B cell (primary cell): ENCODE data around the gene SH2D3C. TPM values are rescaled to one million over a fixed set of nuclear protein-coding genes. Genes with fewer than 3 reads are reported as not detected.

Experiments
- ATAC-seq: fragments of 200-7000 bp; cut with Tn5 transposase; one replicate; pipeline ENCODE4 v1.10.0; 2021; ENCODE audit warnings: low read depth, mild to moderate bottlenecking, moderate number of reproducible peaks, moderate library complexity
- CTCF ChIA-PET: fragments of 350-600 bp; sonication (Branson Sonifier 250); formaldehyde crosslinking; loops from one replicate; lab custom pipeline; 2021; ENCODE audit warnings: antibody characterized with exemption, inconsistent platforms; lab: Charles Lee
- POLR2A ChIA-PET: fragments of 350-600 bp; sonication (Branson Sonifier 250); formaldehyde crosslinking; loops from one replicate; lab custom pipeline; 2021; ENCODE audit warnings: antibody characterized with exemption; lab: Charles Lee
- DNase-seq: peaks from one replicate; pipeline ENCODE4 v3.0.0; 2013
- H2AFZ ChIP-seq: 2 replicates; pipeline ENCODE4 v1.6.1; 2012; ENCODE audit warnings: mild to moderate bottlenecking, low read depth, low read length; ENCODE audit not compliant: insufficient read depth, poor library complexity, severe bottlenecking
- H3K27ac ChIP-seq, 2 donors: 1 replicate in 1 of 2; 2 replicates in 1 of 2; pipeline ENCODE4 v1.5.1; 2012 to 2013; ENCODE audit warnings: low read length in 2 of 2, mild to moderate bottlenecking in 2 of 2, moderate library complexity in 1 of 2
- H3K27me3 ChIP-seq, 4 experiments: fragments of 200-600 bp in 1 of 4; sonication (generic) in 1 of 4; replicated peaks in 1 of 4; 1 replicate in 2 of 4; 2 replicates in 2 of 4; pipeline versions ENCODE4 v1.6.1 to v1.7.0; 2013 to 2016; ENCODE audit warnings: low read length in 3 of 4, mild to moderate bottlenecking in 2 of 4, mixed read lengths in 1 of 4, moderate library complexity in 1 of 4; ENCODE audit not compliant: insufficient read depth in 4 of 4, control insufficient read depth in 3 of 4; ENCODE audit errors: control extremely low read depth in 1 of 4
- H3K36me3 ChIP-seq, 2 experiments: replicated peaks in 1 of 2; 1 replicate in 1 of 2; 2 replicates in 1 of 2; pipeline versions ENCODE4 v1.6.1 to v1.7.1; 2013; ENCODE audit warnings: low read length in 1 of 2; ENCODE audit not compliant: insufficient read depth in 2 of 2, control insufficient read depth in 1 of 2; ENCODE audit errors: control extremely low read depth in 1 of 2, extremely low read depth in 1 of 2
- H3K4me1 ChIP-seq, 2 donors: fragments of 200-600 bp in 1 of 2; sonication (generic) in 1 of 2; 1 replicate in 1 of 2; 2 replicates in 1 of 2; pipeline versions ENCODE4 v1.5.1 to v1.6.1; 2013 to 2017; ENCODE audit warnings: low read length in 2 of 2; ENCODE audit not compliant: control insufficient read depth in 2 of 2, insufficient read depth in 2 of 2
- H3K4me2 ChIP-seq: replicated peaks from 2 replicates; pipeline ENCODE3; 2012; ENCODE audit warnings: mild to moderate bottlenecking, low read depth, low read length; ENCODE audit not compliant: poor library complexity, severe bottlenecking
- H3K4me3 ChIP-seq, 5 experiments: fragments of 200-600 bp in 1 of 5; sonication (generic) in 1 of 5; 1 replicate in 3 of 5; 2 replicates in 2 of 5; pipeline versions ENCODE4 v1.5.1 to v1.7.0; 2011 to 2016; ENCODE audit warnings: low read length in 4 of 5, mild to moderate bottlenecking in 4 of 5, low read depth in 2 of 5, control low read depth in 1 of 5, moderate library complexity in 1 of 5; ENCODE audit not compliant: insufficient read depth in 1 of 5; ENCODE audit errors: control extremely low read depth in 1 of 5, extremely low read depth in 1 of 5
- H3K79me2 ChIP-seq: fragments of 200-600 bp; sonication (generic); one replicate; pipeline ENCODE4 v1.6.0; 2016; ENCODE audit warnings: low read length; ENCODE audit not compliant: control insufficient read depth, insufficient read depth
- H3K9ac ChIP-seq: fragments of 200-600 bp; sonication (generic); 2 replicates; pipeline ENCODE4 v1.6.1; 2017; ENCODE audit warnings: mild to moderate bottlenecking, low read length, moderate library complexity
- H3K9me3 ChIP-seq, 3 donors: one replicate each; pipeline versions ENCODE4 v1.6.1 to v1.7.1; 2013; ENCODE audit warnings: low read length in 2 of 3; ENCODE audit not compliant: control insufficient read depth in 2 of 3, insufficient read depth in 1 of 3; ENCODE audit errors: control extremely low read depth in 1 of 3
- H4K20me1 ChIP-seq: 2 replicates; pipeline ENCODE4 v1.6.0; 2012; ENCODE audit warnings: mild to moderate bottlenecking, low read length; ENCODE audit not compliant: insufficient read depth, control insufficient read depth, poor library complexity, severe bottlenecking
- H3K27ac Mint-ChIP-seq: one replicate; pipeline ENCODE4 v1.8.0; 2021; ENCODE audit warnings: mixed read lengths
- H3K27me3 Mint-ChIP-seq: one replicate; pipeline ENCODE4 v1.8.0; 2021; ENCODE audit warnings: mixed read lengths
- H3K4me1 Mint-ChIP-seq: one replicate; pipeline ENCODE4 v1.8.0; 2021; ENCODE audit warnings: mixed read lengths
- H3K4me3 Mint-ChIP-seq: one replicate; pipeline ENCODE4 v1.8.0; 2021; ENCODE audit warnings: mixed read lengths
- H3K9me3 Mint-ChIP-seq: one replicate; pipeline ENCODE4 v1.8.0; 2022; ENCODE audit warnings: mixed read lengths; ENCODE audit not compliant: insufficient read depth
- CTCF ChIP-seq: fragments of 200-600 bp; IDR thresholded peaks from one replicate; pipeline ENCODE4 v1.8.0; 2022; ENCODE audit warnings: antibody characterized with exemption, mild to moderate bottlenecking
- EZH2 ChIP-seq: IDR thresholded peaks from 2 replicates; pipeline ENCODE4 v1.6.1; 2012; ENCODE audit warnings: borderline replicate concordance, low read depth, mild to moderate bottlenecking, moderate library complexity, low read length; ENCODE audit not compliant: insufficient read depth, poor library complexity, severe bottlenecking
- WGBS: methylation state at CpG from one replicate; pipeline ENCODE4 v1.1.5; 2013; ENCODE audit warnings: missing lambda C conversion rate; ENCODE audit not compliant: insufficient coverage; 5-methylcytosine and 5-hydroxymethylcytosine counted together
- intact Hi-C: fragments of 100-400 bp; cut with micrococcal nuclease; formaldehyde crosslinking; loops from one replicate; pipeline ENCODE4 v1.10.0; 2022
- polyA plus RNA-seq: library from polyadenylated mRNA; depleted of rRNA; stranded (reverse); fragments of >200 nt; gene quantifications from 2 replicates; pipeline ENCODE4 v1.2.3, GENCODE V29; 2012
- total RNA-seq, 2 donors: library from RNA; stranded (reverse); fragments of 120-200 nt in 1 of 2; gene quantifications; 1 replicate in 1 of 2; 2 replicates in 1 of 2; pipeline versions ENCODE4 v1.2.3 to v1.2.4, GENCODE V29; 2013 to 2022

SH2D3C gene
- total and polyA plus RNA-seq, 2 donors (not counting 1 experiment from before 2014, with no cell fraction given): 66.3 to 85.5 TPM

GRCh38 chr9:127794001-127794791 is 15.7 kb upstream of the SH2D3C start:
- 86% methylated on average over 10 of the region's 14 CpGs for WGBS
- Mint-ChIP-seq H3K27ac (peak overlapping the region; percentile 41), H3K27me3 (no peaks in the 10 kb centered on the region), H3K4me1 (peaks cover 33% of the 10 kb centered on the region), H3K9me3 (no peaks in the 10 kb centered on the region), H3K4me3 (no peak overlapping the region)
- H3K4me3 ChIP-seq: no peak overlapping the region
- H2AFZ ChIP-seq: no peak overlapping the region
- ATAC-seq (no peak), DNase-seq (no peak)
- TF ChIP-seq EZH2: no peak
- TF ChIP-seq CTCF: no peak
- ChIA-PET CTCF (interaction anchor here (0.9 kb wide), 1 partner anchor 75 kb away, joined by 3 read pairs; no protein-coding TSS in a partner anchor), POLR2A (interaction anchor here (0.7 to 2.3 kb wide), 4 partner anchors 8 to 208 kb away, joined by 5 to 10 read pairs (median 6); no protein-coding TSS in a partner anchor)
- peaks cover 27% of the 10 kb centered on the region for H4K20me1 ChIP-seq
- H3K36me3 ChIP-seq: peaks cover 0 to 27% of the 10 kb centered on the region in 2 experiments
- intact Hi-C loops: no loop called here
- H3K27me3 ChIP-seq: no peaks in the 10 kb centered on the region
- H3K79me2 ChIP-seq: peaks cover 16% of the 10 kb centered on the region
- H3K27ac ChIP-seq: peak overlapping the region in 1 of 2 donors; percentile 57
- no peak overlapping the region for H3K9ac ChIP-seq
- H3K4me2 ChIP-seq: no peak overlapping the region
- H3K4me1 ChIP-seq: peaks cover 20 to 29% of the 10 kb centered on the region in 2 donors
- H3K9me3 ChIP-seq: no peaks in the 10 kb centered on the region
